Measurements from ENCODE around the gene TBC1D3B.
A peak's percentile ranks its signal among the peaks of the same experiment; 100 is the strongest.
"Not testable (repeated sequence)": the region's sequence is repeated elsewhere in the genome, so short reads cannot be mapped to it uniquely, and the experiment has no call there.

Gene TBC1D3B

GRCh38 chr17:36183001-36183971 lies 6.8 kb upstream of the TBC1D3B start:
- no peak overlapping the region for H3K27ac ChIP-seq

GRCh38 chr17:36182176-36183000 lies 6.0 kb upstream of the TBC1D3B start:
- H3K27ac ChIP-seq = no peak overlapping the region
- H3K4me1 ChIP-seq = peaks cover 0 to 22% (median 9%) of the 10 kb centered on the region in 4 donors
- intact Hi-C loops (cut with DNase I; ENCODE audit: low total_unique reads) = no loop called here
- DNase-seq = no peak
- H3K27me3 ChIP-seq = peaks cover 0 to 50% of the 10 kb centered on the region in 2 donors
- peak overlapping the region; percentile 36 to 50 for H3K4me3 ChIP-seq
- no peaks in the 10 kb centered on the region for H3K9me3 ChIP-seq
- TF ChIP-seq, protein P1, sequence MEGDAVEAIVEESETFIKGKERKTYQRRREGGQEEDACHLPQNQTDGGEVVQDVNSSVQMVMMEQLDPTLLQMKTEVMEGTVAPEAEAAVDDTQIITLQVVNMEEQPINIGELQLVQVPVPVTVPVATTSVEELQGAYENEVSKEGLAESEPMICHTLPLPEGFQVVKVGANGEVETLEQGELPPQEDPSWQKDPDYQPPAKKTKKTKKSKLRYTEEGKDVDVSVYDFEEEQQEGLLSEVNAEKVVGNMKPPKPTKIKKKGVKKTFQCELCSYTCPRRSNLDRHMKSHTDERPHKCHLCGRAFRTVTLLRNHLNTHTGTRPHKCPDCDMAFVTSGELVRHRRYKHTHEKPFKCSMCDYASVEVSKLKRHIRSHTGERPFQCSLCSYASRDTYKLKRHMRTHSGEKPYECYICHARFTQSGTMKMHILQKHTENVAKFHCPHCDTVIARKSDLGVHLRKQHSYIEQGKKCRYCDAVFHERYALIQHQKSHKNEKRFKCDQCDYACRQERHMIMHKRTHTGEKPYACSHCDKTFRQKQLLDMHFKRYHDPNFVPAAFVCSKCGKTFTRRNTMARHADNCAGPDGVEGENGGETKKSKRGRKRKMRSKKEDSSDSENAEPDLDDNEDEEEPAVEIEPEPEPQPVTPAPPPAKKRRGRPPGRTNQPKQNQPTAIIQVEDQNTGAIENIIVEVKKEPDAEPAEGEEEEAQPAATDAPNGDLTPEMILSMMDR (IDR thresholded peaks at IDR 0.05) = no peak
- no peaks in the 10 kb centered on the region for H3K36me3 ChIP-seq

More at GRCh38 chr17:36183001-36183971, 6.8 kb upstream of the TBC1D3B start:
- Histone ChIP-seq H3K4me3 (peak overlapping the region; percentile 36 to 50), H3K36me3 (no peaks in the 10 kb centered on the region), H3K9me3 (no peaks in the 10 kb centered on the region), H3K4me1 (peaks cover 0 to 22% (median 9%) of the 10 kb centered on the region in 4 donors), H3K27me3 (peaks cover 0 to 50% of the 10 kb centered on the region in 2 donors)
- DNase-seq = peak; percentile 61 to 75
- intact Hi-C loops (cut with DNase I; ENCODE audit: low total_unique reads) = no loop called here
- TF ChIP-seq, protein P1 (IDR thresholded peaks at IDR 0.05) = no peak

GRCh38 chr17:36181446-36182175 lies 5.2 kb upstream of the TBC1D3B start:
- intact Hi-C loops (cut with DNase I; ENCODE audit: low total_unique reads); H3K27ac ChIP-seq; H3K4me3 ChIP-seq; DNase-seq; H3K9me3 ChIP-seq; H3K36me3 ChIP-seq: not testable (repeated sequence)
- peaks cover 0 to 22% (median 9%) of the 10 kb centered on the region in 4 donors for H3K4me1 ChIP-seq
- H3K27me3 ChIP-seq = peaks cover 0 to 45% of the 10 kb centered on the region in 2 donors

GRCh38 chr17:36168836-36169235 lies 7.6 kb downstream of the TBC1D3B start:
- H3K4me1 ChIP-seq; H3K9me3 ChIP-seq; H3K27ac ChIP-seq; H3K36me3 ChIP-seq; DNase-seq; H3K27me3 ChIP-seq; H3K4me3 ChIP-seq; intact Hi-C loops (cut with DNase I; ENCODE audit: low total_unique reads): not testable (repeated sequence)

- Histone ChIP-seq H3K9me3 (no peaks in the 10 kb centered on the region), H3K4me1 (peaks cover 0 to 10% (median 8%) of the 10 kb centered on the region in 4 donors), H3K4me3 (no peak overlapping the region), H3K27me3 (peaks cover 0 to 21% of the 10 kb centered on the region in 2 donors), H3K27ac (no peak overlapping the region), H3K36me3 (no peaks in the 10 kb centered on the region)
- DNase-seq = no peak
- intact Hi-C loops (cut with DNase I; ENCODE audit: low total_unique reads) = no loop called here
- TF ChIP-seq, protein P1 (IDR thresholded peaks at IDR 0.05) = no peak
Measured at GRCh38 chr17:36153895-36154610, 22.4 kb downstream of the TBC1D3B start.
